ENCODE measurements around the gene PLET1.

DNA sequence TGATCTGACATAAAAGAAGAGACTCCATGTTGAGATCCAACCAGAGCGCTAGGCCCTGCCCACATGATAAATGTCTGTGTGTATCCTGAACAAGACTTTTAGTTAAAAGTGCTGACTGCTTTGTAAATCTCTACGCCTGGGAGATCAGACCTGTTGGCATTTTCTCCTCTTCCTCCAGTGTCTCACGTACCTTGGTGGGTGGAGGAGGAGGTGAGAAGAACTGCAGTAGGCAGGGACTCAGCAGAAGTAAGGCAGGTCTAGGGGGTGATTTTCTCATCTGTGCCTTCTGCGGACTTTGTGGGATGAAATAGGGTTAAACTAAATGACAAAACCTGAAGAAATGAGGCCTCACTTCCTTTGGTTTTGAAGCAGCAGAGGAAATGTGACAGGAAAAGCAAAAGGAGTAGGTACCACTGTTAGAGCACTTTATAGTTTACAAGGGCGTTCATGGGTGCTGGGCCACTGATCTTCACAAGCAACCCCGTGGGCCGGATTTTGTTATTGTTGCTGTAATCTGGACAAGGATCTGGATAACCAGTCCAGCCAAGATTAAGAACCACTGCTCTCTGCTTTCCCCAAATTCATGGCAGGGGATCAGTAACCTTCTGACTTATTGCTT lies 36.7 kb upstream of the PLET1 start:
- no peak for TF ChIP-seq CTCF (conservative IDR thresholded peaks at IDR 0.05; ENCODE audit: low read depth, low read length)
- no peak for TF ChIP-seq BHLHE40 (IDR thresholded peaks at IDR 0.05; ENCODE audit: low read depth, low read length)
- no peak for TF ChIP-seq RAD21 (IDR thresholded peaks at IDR 0.05; ENCODE audit: low read length)
- no peak for TF ChIP-seq MXI1 (IDR thresholded peaks at IDR 0.05; ENCODE audit: borderline replicate concordance, low read depth, low read length)
- TF ChIP-seq RFX5 (IDR thresholded peaks at IDR 0.05; ENCODE audit: low read depth, low read length), result no peak
- TF ChIP-seq RCOR1 (IDR thresholded peaks at IDR 0.05; ENCODE audit: insufficient replicate concordance, low read length), result no peak
- no peak for TF ChIP-seq POLR2A (IDR thresholded peaks at IDR 0.05; ENCODE audit: low read depth, low read length)
- no peak for TF ChIP-seq MAZ (IDR thresholded peaks at IDR 0.05; ENCODE audit: borderline replicate concordance, low read depth, low read length)
- TF ChIP-seq CHD1 (IDR thresholded peaks at IDR 0.05; ENCODE audit: low read depth, low read length), result no peak
- TF ChIP-seq FOS (IDR thresholded peaks at IDR 0.05; ENCODE audit: low read depth, low read length), result no peak
- no peak for TF ChIP-seq USF2 (IDR thresholded peaks at IDR 0.05; ENCODE audit: low read depth, low read length)
- no peak for TF ChIP-seq MAFK (IDR thresholded peaks at IDR 0.05; ENCODE audit: low read depth, low read length)
- TF ChIP-seq SMC3 (IDR thresholded peaks at IDR 0.05; ENCODE audit: low read depth, low read length), result no peak
